ENCODE measurements around the gene ATAD1. TPM values are rescaled to one million over a fixed set of nuclear protein-coding genes. Genes with fewer than 3 reads are reported as not detected.
"Not testable (repeated sequence)": the region's sequence is repeated elsewhere in the genome, so short reads cannot be mapped to it uniquely, and the experiment has no call there.

ATAD1 gene
- total RNA-seq, 1 donor from 2014 or later, result 45.9 TPM

GRCh38 chr10:87816898-87817608 is 973 bp downstream of the ATAD1 start:
- H3K4me3 ChIP-seq, result peak overlapping the region; percentile 72
- H3K4me1 ChIP-seq, result peaks cover 23% of the 10 kb centered on the region
- H3K36me3 ChIP-seq, result peaks cover 4% of the 10 kb centered on the region
- ATAC-seq, result no peak
- no peaks in the 10 kb centered on the region for H3K9me3 ChIP-seq
- no peak for TF ChIP-seq CTCF (IDR thresholded peaks at IDR 0.05)
- intact Hi-C loops (cut with DNase I), result no loop called here
- DNase-seq, result no peak
- H3K27me3 ChIP-seq, result no peaks in the 10 kb centered on the region
- H3K27ac ChIP-seq, result peak overlapping the region; percentile 86

- intact Hi-C loops (cut with DNase I), result no loop called here
- ATAC-seq (no peak), DNase-seq (no peak)
- Histone ChIP-seq H3K36me3 (peaks cover 11% of the 10 kb centered on the region), H3K27me3 (no peaks in the 10 kb centered on the region), H3K4me3 (peak overlapping the region; percentile 72), H3K4me1 (peaks cover 23% of the 10 kb centered on the region), H3K27ac (no peak overlapping the region), H3K9me3 (no peaks in the 10 kb centered on the region)
- TF ChIP-seq CTCF (IDR thresholded peaks at IDR 0.05), result peak; percentile 8
Observed at GRCh38 chr10:87816163-87816897, 1.7 kb downstream of the ATAD1 start.

- H3K4me3 ChIP-seq, result no peak overlapping the region
- intact Hi-C loops (cut with DNase I), result no loop called here
- TF ChIP-seq CTCF (IDR thresholded peaks at IDR 0.05), result no peak
- ATAC-seq (no peak), DNase-seq (no peak)
- no peaks in the 10 kb centered on the region for H3K36me3 ChIP-seq
- no peaks in the 10 kb centered on the region for H3K27me3 ChIP-seq
- no peak overlapping the region for H3K27ac ChIP-seq
- H3K4me1 ChIP-seq, result peaks cover 11% of the 10 kb centered on the region
- no peaks in the 10 kb centered on the region for H3K9me3 ChIP-seq
Observed at GRCh38 chr10:87804939-87805569, 13.0 kb downstream of the ATAD1 start.

- intact Hi-C loops (cut with DNase I), result no loop called here
- no peak for TF ChIP-seq CTCF (IDR thresholded peaks at IDR 0.05)
- Histone ChIP-seq H3K4me1 (peaks cover 11% of the 10 kb centered on the region), H3K4me3 (no peak overlapping the region), H3K27me3 (no peaks in the 10 kb centered on the region), H3K36me3 (no peaks in the 10 kb centered on the region), H3K9me3 (no peaks in the 10 kb centered on the region), H3K27ac (no peak overlapping the region)
- ATAC-seq, result peak; percentile 74
- no peak for DNase-seq
Observed at GRCh38 chr10:87803831-87804230, 14.2 kb downstream of the ATAD1 start.

- intact Hi-C loops (cut with DNase I), result no loop called here
- Histone ChIP-seq H3K36me3 (no peaks in the 10 kb centered on the region), H3K4me1 (peaks cover 11% of the 10 kb centered on the region), H3K9me3 (no peaks in the 10 kb centered on the region), H3K4me3 (no peak overlapping the region), H3K27ac (no peak overlapping the region), H3K27me3 (no peaks in the 10 kb centered on the region)
- DNase-seq (no peak), ATAC-seq (no peak)
- TF ChIP-seq CTCF (IDR thresholded peaks at IDR 0.05), result no peak
Observed at GRCh38 chr10:87803328-87803727, 14.7 kb downstream of the ATAD1 start.

GRCh38 chr10:87801813-87802435 is 16.1 kb downstream of the ATAD1 start:
- H3K4me3 ChIP-seq; H3K27me3 ChIP-seq; H3K27ac ChIP-seq; H3K9me3 ChIP-seq; DNase-seq; ATAC-seq; H3K36me3 ChIP-seq; intact Hi-C loops (cut with DNase I): not testable (repeated sequence)
- peaks cover 11% of the 10 kb centered on the region for H3K4me1 ChIP-seq
